Type B pancreatic cell (in vitro differentiated cells): ENCODE results near the gene BLCAP. TPM values are rescaled to one million over a fixed set of nuclear protein-coding genes. Genes with fewer than 3 reads are reported as not detected.
A peak's percentile ranks its signal among the peaks of the same experiment; 100 is the strongest.

Experiments used
- DNase-seq: peaks from one replicate; pipeline ENCODE4 v3.0.0; 2021; ENCODE audit warnings: mixed read lengths; ENCODE audit not compliant: unreplicated experiment; ENCODE audit errors: extremely low spot score
- H3K27ac Mint-ChIP-seq: 2 replicates; pipeline ENCODE4 v1.8.0; 2021; ENCODE audit warnings: mild to moderate bottlenecking, mixed read lengths
- H3K27me3 Mint-ChIP-seq: 2 replicates; pipeline ENCODE4 v1.8.0; 2021; ENCODE audit warnings: mixed read lengths
- H3K36me3 Mint-ChIP-seq: 2 replicates; pipeline ENCODE4 v1.8.0; 2021; ENCODE audit warnings: mixed read lengths
- H3K4me1 Mint-ChIP-seq: one replicate; pipeline ENCODE4 v1.8.0; 2021; ENCODE audit warnings: mixed read lengths; ENCODE audit not compliant: unreplicated experiment
- H3K4me3 Mint-ChIP-seq: 2 replicates; pipeline ENCODE4 v1.8.0; 2021; ENCODE audit warnings: mild to moderate bottlenecking, mixed read lengths
- H3K9me3 Mint-ChIP-seq: 2 replicates; pipeline ENCODE4 v1.8.0; 2021; ENCODE audit warnings: mixed read lengths
- CTCF ChIP-seq: fragments of 200-600 bp; sonication (generic); conservative IDR thresholded peaks from 2 replicates; pipeline ENCODE4 v1.5.0; 2021; ENCODE audit warnings: antibody characterized with exemption, mild to moderate bottlenecking
- total RNA-seq: library from RNA; stranded (reverse); gene quantifications from 2 replicates; pipeline ENCODE4 v1.2.1, GENCODE V29; 2021; ENCODE audit warnings: low replicate concordance

BLCAP gene
- total RNA-seq, 1 donor from 2014 or later, result 79.7 TPM

DNA sequence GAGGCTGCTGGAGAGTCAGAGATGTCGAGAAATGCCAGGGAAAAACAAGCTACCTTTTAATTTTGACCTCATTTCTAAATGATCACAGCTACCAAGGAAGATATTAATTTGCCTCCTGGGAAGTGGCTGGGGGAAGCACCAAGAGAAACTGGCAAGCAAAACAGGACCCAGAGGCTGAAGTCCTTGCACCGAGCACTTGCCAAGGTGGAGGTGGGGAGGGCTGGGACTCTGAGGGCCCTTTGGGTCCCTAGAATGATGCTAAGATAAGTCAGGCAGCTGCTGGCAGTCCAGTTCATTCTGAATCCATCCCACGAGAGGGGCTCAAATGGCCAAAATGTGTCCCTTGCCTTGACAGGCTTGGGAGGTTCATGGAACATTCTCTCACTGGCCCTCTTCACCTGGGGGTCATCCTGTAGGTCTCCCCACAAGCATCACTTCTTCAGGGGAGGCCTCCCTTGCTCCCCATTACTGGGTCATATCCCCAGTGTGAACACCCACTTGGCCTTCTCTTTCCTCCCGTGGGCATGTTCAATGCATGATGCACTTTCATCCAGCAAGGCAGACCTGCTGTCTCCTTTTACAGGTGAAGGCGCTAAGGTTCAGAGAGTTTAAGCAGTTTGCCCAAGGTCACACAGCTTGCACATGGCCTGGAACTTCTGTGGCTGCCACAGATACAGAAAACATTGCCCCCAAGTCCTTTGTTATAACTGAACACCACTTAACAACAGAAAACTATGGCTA is 39.1 kb upstream of the BLCAP start:
- Mint-ChIP-seq H3K27me3 (peaks cover 39% of the 10 kb centered on the region), H3K9me3 (no peaks in the 10 kb centered on the region), H3K36me3 (no peaks in the 10 kb centered on the region), H3K27ac (no peak overlapping the region), H3K4me3 (no peak overlapping the region), H3K4me1 (peaks cover 25% of the 10 kb centered on the region)
- no peak for TF ChIP-seq CTCF
- DNase-seq, result peak; percentile 37

- H3K27me3 Mint-ChIP-seq, result peaks cover 31% of the 10 kb centered on the region
- H3K9me3 Mint-ChIP-seq, result no peaks in the 10 kb centered on the region
- H3K36me3 Mint-ChIP-seq, result no peaks in the 10 kb centered on the region
- H3K4me1 Mint-ChIP-seq, result peaks cover 29% of the 10 kb centered on the region
- H3K4me3 Mint-ChIP-seq, result no peak overlapping the region
- no peak for TF ChIP-seq CTCF
- no peak overlapping the region for H3K27ac Mint-ChIP-seq
- peak; percentile 62 for DNase-seq
These were observed 37.6 kb upstream of the BLCAP start for GRCh38 chr20:37565134-37565811.

DNA sequence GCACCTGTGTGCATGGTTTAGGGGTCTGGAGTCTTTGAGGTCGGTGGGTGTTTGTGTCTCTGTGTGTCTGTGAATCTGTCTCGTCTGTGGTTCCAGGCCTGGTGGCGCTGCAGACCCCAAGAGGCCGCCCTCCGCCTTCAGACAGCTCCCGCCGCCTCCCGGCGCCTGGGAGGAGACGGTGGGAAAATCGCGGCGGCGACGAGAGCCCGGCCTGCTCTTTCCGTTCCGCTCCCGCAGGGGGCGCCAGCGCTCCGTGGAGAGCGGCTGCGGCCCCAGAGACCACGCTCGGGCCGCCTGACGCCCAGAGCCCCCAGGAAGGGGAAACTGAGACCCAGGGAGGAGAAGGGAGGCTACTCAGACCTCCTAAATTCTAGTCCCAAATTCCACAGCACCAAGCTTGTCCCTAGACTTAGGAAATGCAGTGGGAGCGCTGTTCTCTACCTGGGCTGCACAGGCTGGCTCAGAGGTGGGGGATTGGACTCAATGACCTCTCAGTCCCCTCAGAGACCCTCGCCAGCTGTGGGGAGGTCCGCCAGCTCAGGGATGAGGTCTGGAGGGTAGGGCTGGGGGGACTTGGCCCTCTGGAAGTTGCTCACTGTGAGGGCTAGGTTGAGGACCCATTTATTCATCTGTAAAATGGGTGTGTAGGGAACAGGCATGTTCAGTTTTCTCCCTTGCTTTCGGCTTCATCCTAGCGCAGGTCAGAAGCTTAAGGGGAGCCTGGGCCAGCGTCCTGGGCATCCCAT is 36.9 kb upstream of the BLCAP start:
- peaks cover 27% of the 10 kb centered on the region for H3K27me3 Mint-ChIP-seq
- H3K4me1 Mint-ChIP-seq, result peaks cover 30% of the 10 kb centered on the region
- H3K36me3 Mint-ChIP-seq, result no peaks in the 10 kb centered on the region
- TF ChIP-seq CTCF, result peak; percentile 98
- H3K9me3 Mint-ChIP-seq, result no peaks in the 10 kb centered on the region
- no peak overlapping the region for H3K4me3 Mint-ChIP-seq
- peak; percentile 82 for DNase-seq
- no peak overlapping the region for H3K27ac Mint-ChIP-seq

- DNase-seq, result no peak
- Mint-ChIP-seq H3K36me3 (no peaks in the 10 kb centered on the region), H3K4me1 (peaks cover 30% of the 10 kb centered on the region), H3K9me3 (no peaks in the 10 kb centered on the region), H3K4me3 (no peak overlapping the region), H3K27me3 (peaks cover 26% of the 10 kb centered on the region), H3K27ac (no peak overlapping the region)
- no peak for TF ChIP-seq CTCF
These were observed 36.3 kb upstream of the BLCAP start for GRCh38 chr20:37564016-37564387.

DNA sequence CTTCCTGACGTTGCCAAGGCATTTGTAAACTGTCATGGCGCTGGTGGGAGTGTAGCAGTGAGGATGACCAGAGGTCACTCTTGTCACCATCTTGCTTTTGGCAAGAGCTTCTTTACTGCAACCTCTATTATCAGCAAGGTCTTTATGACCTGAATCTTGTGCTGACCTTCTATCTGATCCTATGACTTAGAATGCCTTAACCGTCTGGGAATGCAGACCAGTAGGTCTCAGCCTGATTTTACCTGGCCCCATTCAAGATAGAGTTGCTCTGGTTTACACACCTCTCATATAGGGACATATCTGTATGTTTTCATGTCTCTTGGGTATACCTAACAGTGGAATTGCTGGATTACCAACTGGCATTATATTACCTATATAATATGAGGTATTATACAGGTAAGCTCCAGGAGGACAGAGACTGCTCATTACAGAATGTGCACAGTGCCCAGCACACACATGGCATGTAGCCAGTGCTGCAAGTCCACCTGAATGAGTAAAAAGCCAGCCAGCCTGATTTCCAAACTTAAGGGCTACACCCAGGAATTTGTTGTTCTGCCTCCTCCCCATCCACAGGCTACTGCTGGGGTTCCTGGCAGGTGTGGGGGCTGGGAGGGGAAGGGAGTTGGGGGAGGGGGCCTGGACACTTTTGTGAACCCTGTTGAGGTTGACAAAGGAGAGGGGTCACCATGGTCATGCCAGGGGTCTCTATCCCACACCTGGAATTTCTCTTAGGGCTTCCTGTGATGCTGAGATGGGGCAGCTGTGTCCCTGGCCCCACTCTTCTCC is 35.2 kb upstream of the BLCAP start:
- H3K4me3 Mint-ChIP-seq, result no peak overlapping the region
- no peaks in the 10 kb centered on the region for H3K9me3 Mint-ChIP-seq
- no peaks in the 10 kb centered on the region for H3K36me3 Mint-ChIP-seq
- H3K4me1 Mint-ChIP-seq, result peaks cover 26% of the 10 kb centered on the region
- DNase-seq, result peak; percentile 29
- no peak overlapping the region for H3K27ac Mint-ChIP-seq
- peaks cover 19% of the 10 kb centered on the region for H3K27me3 Mint-ChIP-seq
- no peak for TF ChIP-seq CTCF
